Kidney epithelial cell (primary cell): Measurements from ENCODE around the gene RRBP1. TPM values are rescaled to one million over a fixed set of nuclear protein-coding genes. Genes with fewer than 3 reads are reported as not detected.
"Not testable (repeated sequence)": the region's sequence is repeated elsewhere in the genome, so short reads cannot be mapped to it uniquely, and the experiment has no call there.

Source experiments
- DNase-seq: peaks from one replicate; pipeline ENCODE4 v3.0.0-alpha.2; 2010; ENCODE audit warnings: low read depth
- H3K27me3 ChIP-seq: 2 replicates; pipeline ENCODE4 v1.6.0; 2011; ENCODE audit warnings: low read length; ENCODE audit not compliant: control insufficient read depth, insufficient read depth
- H3K36me3 ChIP-seq: 2 replicates; pipeline ENCODE4 v1.5.1; 2011; ENCODE audit warnings: low read length; ENCODE audit not compliant: control insufficient read depth, insufficient read depth
- H3K4me3 ChIP-seq: 2 replicates; pipeline ENCODE4 v1.5.1; 2011; ENCODE audit warnings: low read depth, mild to moderate bottlenecking, control low read depth, low read length
- CTCF ChIP-seq: IDR thresholded peaks from 2 replicates; pipeline ENCODE4 v1.5.1; 2011; ENCODE audit warnings: mild to moderate bottlenecking, moderate library complexity, low read length, control low read depth, inconsistent platforms; ENCODE audit not compliant: insufficient read depth, poor library complexity, severe bottlenecking
- total RNA-seq: library from RNA; depleted of rRNA; stranded (reverse); fragments of >200 nt; gene quantifications from 2 replicates; pipeline ENCODE4 v1.2.3, GENCODE V29; 2015

The RRBP1 gene
- total RNA-seq, 1 donor from 2014 or later = 98.4 TPM

- TF ChIP-seq CTCF = no peak
- no peak for DNase-seq
- H3K4me3 ChIP-seq = no peak overlapping the region
- H3K36me3 ChIP-seq = peaks cover 3% of the 10 kb centered on the region
- H3K27me3 ChIP-seq = no peaks in the 10 kb centered on the region
These were observed 20.8 kb downstream of the RRBP1 start for GRCh38 chr20:17661121-17661744.

GRCh38 chr20:17660667-17661066 lies 21.4 kb downstream of the RRBP1 start:
- TF ChIP-seq CTCF = no peak
- Histone ChIP-seq H3K36me3 (peaks cover 3% of the 10 kb centered on the region), H3K27me3 (no peaks in the 10 kb centered on the region), H3K4me3 (no peak overlapping the region)
- DNase-seq = no peak

GRCh38 chr20:17659801-17660200 lies 22.2 kb downstream of the RRBP1 start:
- DNase-seq = no peak
- Histone ChIP-seq H3K36me3 (peaks cover 3% of the 10 kb centered on the region), H3K4me3 (no peak overlapping the region), H3K27me3 (no peaks in the 10 kb centered on the region)
- no peak for TF ChIP-seq CTCF

GRCh38 chr20:17659344-17659743 lies 22.7 kb downstream of the RRBP1 start:
- H3K4me3 ChIP-seq, DNase-seq, H3K27me3 ChIP-seq, H3K36me3 ChIP-seq: not testable (repeated sequence)

GRCh38 chr20:17658648-17658993 lies 23.4 kb downstream of the RRBP1 start:
- Histone ChIP-seq H3K36me3 (peaks cover 3% of the 10 kb centered on the region), H3K27me3 (no peaks in the 10 kb centered on the region), H3K4me3 (no peak overlapping the region)
- no peak for DNase-seq
- no peak for TF ChIP-seq CTCF

GRCh38 chr20:17657898-17658647 lies 24.0 kb downstream of the RRBP1 start:
- no peaks in the 10 kb centered on the region for H3K27me3 ChIP-seq
- peaks cover 3% of the 10 kb centered on the region for H3K36me3 ChIP-seq
- no peak overlapping the region for H3K4me3 ChIP-seq
- DNase-seq = no peak
- TF ChIP-seq CTCF = no peak
